Measurements from ENCODE around the gene EXOG.

Gene EXOG

GRCh38 chr3:38493031-38493430 lies 3.1 kb upstream of the EXOG start:
- Histone ChIP-seq H3K27ac (no peak overlapping the region), H3K4me3 (no peak overlapping the region)

GRCh38 chr3:38497031-38497430 lies 891 bp downstream of the EXOG start:
- Histone ChIP-seq H3K4me3 (peak overlapping the region; percentile 57 to 80 (median 67)), H3K27ac (peak overlapping the region in 1 of 21 experiments; percentile 84)

GRCh38 chr3:38500688-38501417 lies 4.7 kb downstream of the EXOG start:
- Histone ChIP-seq H3K4me3 (no peak overlapping the region), H3K27ac (no peak overlapping the region)

- Histone ChIP-seq H3K27ac (no peak overlapping the region), H3K4me3 (no peak overlapping the region)
Measured at GRCh38 chr3:38507120-38507519, 11.0 kb downstream of the EXOG start.

GRCh38 chr3:38509732-38510131 lies 13.6 kb downstream of the EXOG start:
- no peak overlapping the region for H3K27ac ChIP-seq
- no peak overlapping the region for H3K4me3 ChIP-seq

- Histone ChIP-seq H3K27ac (no peak overlapping the region), H3K4me3 (no peak overlapping the region)
Measured at GRCh38 chr3:38510631-38511030, 14.5 kb downstream of the EXOG start.

GRCh38 chr3:38511546-38511945 lies 15.4 kb downstream of the EXOG start:
- Histone ChIP-seq H3K4me3 (no peak overlapping the region), H3K27ac (no peak overlapping the region)

- no peak overlapping the region for H3K27ac ChIP-seq
- no peak overlapping the region for H3K4me3 ChIP-seq
Measured at GRCh38 chr3:38515367-38515766, 19.2 kb downstream of the EXOG start.

GRCh38 chr3:38516669-38517068 lies 20.5 kb downstream of the EXOG start:
- Histone ChIP-seq H3K27ac (no peak overlapping the region), H3K4me3 (no peak overlapping the region)

GRCh38 chr3:38519000-38519399 lies 22.9 kb downstream of the EXOG start:
- Histone ChIP-seq H3K4me3 (no peak overlapping the region), H3K27ac (peak overlapping the region in 1 of 21 experiments; percentile 17)

- Histone ChIP-seq H3K4me3 (no peak overlapping the region), H3K27ac (peak overlapping the region in 2 of 21 experiments; percentile 17 to 27)
Measured at GRCh38 chr3:38519651-38520050, 23.5 kb downstream of the EXOG start.

- no peak overlapping the region for H3K27ac ChIP-seq
- H3K4me3 ChIP-seq: no peak overlapping the region
Measured at GRCh38 chr3:38521391-38521987, 25.3 kb downstream of the EXOG start.

GRCh38 chr3:38522002-38522401 lies 25.9 kb downstream of the EXOG start:
- no peak overlapping the region for H3K27ac ChIP-seq
- no peak overlapping the region for H3K4me3 ChIP-seq

GRCh38 chr3:38524141-38524739 lies 28.1 kb downstream of the EXOG start:
- no peak overlapping the region for H3K4me3 ChIP-seq
- no peak overlapping the region for H3K27ac ChIP-seq

GRCh38 chr3:38526792-38527191 lies 30.7 kb downstream of the EXOG start:
- Histone ChIP-seq H3K27ac (no peak overlapping the region), H3K4me3 (no peak overlapping the region)

- H3K4me3 ChIP-seq: no peak overlapping the region
- no peak overlapping the region for H3K27ac ChIP-seq
Measured at GRCh38 chr3:38528457-38528856, 32.3 kb downstream of the EXOG start.

GRCh38 chr3:38532529-38532928 lies 36.4 kb downstream of the EXOG start:
- Histone ChIP-seq H3K27ac (no peak overlapping the region), H3K4me3 (no peak overlapping the region)

GRCh38 chr3:38533285-38533976 lies 37.3 kb downstream of the EXOG start:
- Histone ChIP-seq H3K4me3 (no peak overlapping the region), H3K27ac (no peak overlapping the region)

- no peak overlapping the region for H3K4me3 ChIP-seq
- no peak overlapping the region for H3K27ac ChIP-seq
Measured at GRCh38 chr3:38534180-38534579, 38.0 kb downstream of the EXOG start.

GRCh38 chr3:38534604-38535003 lies 38.5 kb downstream of the EXOG start:
- no peak overlapping the region for H3K27ac ChIP-seq
- no peak overlapping the region for H3K4me3 ChIP-seq

GRCh38 chr3:38536671-38537070 lies 40.5 kb downstream of the EXOG start:
- Histone ChIP-seq H3K4me3 (no peak overlapping the region), H3K27ac (no peak overlapping the region)
